ENCODE measurements around the gene BCR. TPM values are rescaled to one million over a fixed set of nuclear protein-coding genes. Genes with fewer than 3 reads are reported as not detected.
A peak's percentile ranks its signal among the peaks of the same experiment; 100 is the strongest.

Gene BCR
- total and polyA plus RNA-seq, 2 donors from 2014 or later: 45.0 to 97.7 TPM

DNA sequence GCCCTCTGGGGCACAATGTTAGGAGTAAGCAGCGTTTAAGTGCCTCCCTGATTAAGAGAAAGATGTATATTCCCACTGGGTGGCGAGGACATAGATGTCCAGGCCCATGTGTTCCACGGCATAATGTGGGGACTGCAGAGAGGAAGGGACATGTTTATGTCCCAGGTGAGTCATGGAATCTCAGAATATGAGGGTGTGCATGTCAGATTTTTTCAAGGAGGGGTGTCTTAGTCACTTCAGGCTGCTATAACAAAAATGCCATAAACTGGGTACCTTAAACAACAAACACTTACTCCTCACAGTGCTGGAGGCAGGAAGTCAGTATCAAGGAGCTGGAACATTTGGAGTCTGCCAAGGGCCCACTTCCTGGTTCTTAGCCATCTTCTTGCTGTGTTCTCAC lies 55.1 kb downstream of the BCR start:
- TF ChIP-seq, protein P1, sequence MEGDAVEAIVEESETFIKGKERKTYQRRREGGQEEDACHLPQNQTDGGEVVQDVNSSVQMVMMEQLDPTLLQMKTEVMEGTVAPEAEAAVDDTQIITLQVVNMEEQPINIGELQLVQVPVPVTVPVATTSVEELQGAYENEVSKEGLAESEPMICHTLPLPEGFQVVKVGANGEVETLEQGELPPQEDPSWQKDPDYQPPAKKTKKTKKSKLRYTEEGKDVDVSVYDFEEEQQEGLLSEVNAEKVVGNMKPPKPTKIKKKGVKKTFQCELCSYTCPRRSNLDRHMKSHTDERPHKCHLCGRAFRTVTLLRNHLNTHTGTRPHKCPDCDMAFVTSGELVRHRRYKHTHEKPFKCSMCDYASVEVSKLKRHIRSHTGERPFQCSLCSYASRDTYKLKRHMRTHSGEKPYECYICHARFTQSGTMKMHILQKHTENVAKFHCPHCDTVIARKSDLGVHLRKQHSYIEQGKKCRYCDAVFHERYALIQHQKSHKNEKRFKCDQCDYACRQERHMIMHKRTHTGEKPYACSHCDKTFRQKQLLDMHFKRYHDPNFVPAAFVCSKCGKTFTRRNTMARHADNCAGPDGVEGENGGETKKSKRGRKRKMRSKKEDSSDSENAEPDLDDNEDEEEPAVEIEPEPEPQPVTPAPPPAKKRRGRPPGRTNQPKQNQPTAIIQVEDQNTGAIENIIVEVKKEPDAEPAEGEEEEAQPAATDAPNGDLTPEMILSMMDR (IDR thresholded peaks at IDR 0.05; ENCODE audit: borderline replicate concordance, extremely low read depth, insufficient read depth): no peak
- Histone ChIP-seq H3K9ac (ENCODE audit: low read length in 3 of 3) (no peak overlapping the region), H3K4me1 (ENCODE audit: control insufficient read depth in 2 of 3, insufficient read depth in 2 of 3, low read depth in 1 of 3, low read length in 3 of 3) (peaks cover 0 to 30% (median 13%) of the 10 kb centered on the region in 3 donors), H3K27ac (ENCODE audit: low read depth in 2 of 2, low read length in 2 of 2) (no peak overlapping the region), H3K36me3 (ENCODE audit: control insufficient read depth in 2 of 3, insufficient read depth in 3 of 3, low read length in 3 of 3) (no peaks in the 10 kb centered on the region), H3K27me3 (ENCODE audit: control insufficient read depth, insufficient read depth, low read length) (no peaks in the 10 kb centered on the region), H3K4me3 (ENCODE audit: low read length in 3 of 3) (no peak overlapping the region), H3K9me3 (ENCODE audit: control insufficient read depth in 2 of 3, insufficient read depth in 1 of 3, low read length in 3 of 3) (no peaks in the 10 kb centered on the region)
- FAIRE-seq (no peak), DNase-seq (no peak)
- intact Hi-C loops (cut with DNase I): no loop called here

DNA sequence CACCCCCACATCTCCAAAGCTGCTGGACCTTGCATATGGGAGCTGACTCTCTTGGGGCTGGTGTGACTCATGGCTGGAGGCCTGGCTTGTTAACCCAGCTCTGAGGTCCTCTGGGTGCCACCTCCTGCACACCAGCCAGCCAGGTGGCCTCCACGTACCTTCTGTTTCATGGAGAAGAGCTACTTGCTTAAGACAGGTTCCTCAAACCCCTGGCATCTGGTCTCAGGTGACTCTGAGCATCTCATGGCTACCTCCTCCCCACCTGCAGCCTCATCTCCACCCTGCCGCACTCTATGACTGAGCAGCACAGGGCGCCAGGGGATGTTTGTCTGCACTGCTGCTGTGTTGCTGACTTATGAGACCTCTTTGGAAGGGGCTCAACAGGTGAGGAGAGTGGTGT lies 55.7 kb downstream of the BCR start:
- DNase-seq: no peak
- Histone ChIP-seq H3K4me3 (ENCODE audit: low read length in 3 of 3) (no peak overlapping the region), H3K27ac (ENCODE audit: low read depth in 2 of 2, low read length in 2 of 2) (no peak overlapping the region), H3K4me1 (ENCODE audit: control insufficient read depth in 2 of 3, insufficient read depth in 2 of 3, low read depth in 1 of 3, low read length in 3 of 3) (peaks cover 0 to 34% (median 13%) of the 10 kb centered on the region in 3 donors), H3K9me3 (ENCODE audit: control insufficient read depth in 2 of 3, insufficient read depth in 1 of 3, low read length in 3 of 3) (no peaks in the 10 kb centered on the region), H3K9ac (ENCODE audit: low read length in 3 of 3) (no peak overlapping the region), H3K36me3 (ENCODE audit: control insufficient read depth in 2 of 3, insufficient read depth in 3 of 3, low read length in 3 of 3) (no peaks in the 10 kb centered on the region), H3K27me3 (ENCODE audit: control insufficient read depth, insufficient read depth, low read length) (no peaks in the 10 kb centered on the region)
- intact Hi-C loops (cut with DNase I): no loop called here
- TF ChIP-seq, protein P1 (IDR thresholded peaks at IDR 0.05; ENCODE audit: borderline replicate concordance, extremely low read depth, insufficient read depth): no peak
- FAIRE-seq: no peak

DNA sequence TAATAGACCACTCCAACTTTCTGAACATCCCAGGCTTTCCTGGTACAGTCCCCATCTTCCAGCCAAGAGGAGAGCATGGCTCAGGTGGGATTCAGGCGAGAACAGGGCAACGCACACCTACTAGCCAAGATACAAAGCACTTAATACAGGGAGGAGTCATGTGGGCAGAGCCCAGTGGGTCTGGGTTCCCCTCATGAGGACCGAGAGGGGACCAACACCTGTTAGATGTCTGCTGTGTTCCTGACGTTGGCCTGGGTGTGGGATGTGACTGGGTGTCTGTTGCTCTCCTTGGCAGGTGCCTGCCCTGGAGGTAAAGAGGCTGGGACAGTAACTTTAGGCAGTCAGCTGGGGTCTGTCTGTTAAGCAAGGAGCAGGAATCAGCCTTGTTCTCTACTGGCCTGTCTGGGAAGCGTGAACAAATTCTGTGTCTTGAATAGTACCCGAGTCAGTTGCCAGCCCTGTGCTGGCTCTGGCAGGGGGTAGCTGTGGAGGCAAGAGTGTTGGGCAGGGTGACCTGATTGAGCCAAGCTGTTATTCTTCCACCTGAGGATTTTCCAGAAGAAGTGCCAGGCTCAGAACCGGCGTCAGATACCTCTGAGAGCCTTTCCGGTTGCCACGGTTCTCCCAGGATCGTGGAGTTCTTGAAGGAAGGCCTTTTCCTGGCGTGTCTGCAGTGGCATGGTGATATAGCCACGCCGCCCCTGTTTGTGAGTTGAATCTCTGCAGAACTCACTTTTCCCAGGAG lies 56.3 kb downstream of the BCR start:
- intact Hi-C loops (cut with DNase I): no loop called here
- no peaks in the 10 kb centered on the region for H3K36me3 ChIP-seq (ENCODE audit: control insufficient read depth in 2 of 3, insufficient read depth in 3 of 3, low read length in 3 of 3)
- DNase-seq (no peak), FAIRE-seq (no peak)
- no peak overlapping the region for H3K9ac ChIP-seq (ENCODE audit: low read length in 3 of 3)
- H3K9me3 ChIP-seq (ENCODE audit: control insufficient read depth in 2 of 3, insufficient read depth in 1 of 3, low read length in 3 of 3): no peaks in the 10 kb centered on the region
- peaks cover 0 to 39% (median 13%) of the 10 kb centered on the region in 3 donors for H3K4me1 ChIP-seq (ENCODE audit: control insufficient read depth in 2 of 3, insufficient read depth in 2 of 3, low read depth in 1 of 3, low read length in 3 of 3)
- H3K27ac ChIP-seq (ENCODE audit: low read depth in 2 of 2, low read length in 2 of 2): peak overlapping the region in 1 of 2 donors; percentile 17
- no peak overlapping the region for H3K4me3 ChIP-seq (ENCODE audit: low read length in 3 of 3)
- H3K27me3 ChIP-seq (ENCODE audit: control insufficient read depth, insufficient read depth, low read length): no peaks in the 10 kb centered on the region
- TF ChIP-seq, protein P1 (IDR thresholded peaks at IDR 0.05; ENCODE audit: borderline replicate concordance, extremely low read depth, insufficient read depth): no peak
